Hematopoietic multipotent progenitor cell treated with erythropoietin and hydrocortisone succinate and interleukin-3 and kit ligand, for 15 days (in vitro differentiated cells): ENCODE results near the gene MYO9B.
"Not testable (repeated sequence)": the region's sequence is repeated elsewhere in the genome, so short reads cannot be mapped to it uniquely, and the experiment has no call there.

Source experiments
- DNase-seq: peaks from one replicate; pipeline ENCODE4 v3.0.0-alpha.2; 2015; ENCODE audit warnings: low spot score

Gene MYO9B

DNA sequence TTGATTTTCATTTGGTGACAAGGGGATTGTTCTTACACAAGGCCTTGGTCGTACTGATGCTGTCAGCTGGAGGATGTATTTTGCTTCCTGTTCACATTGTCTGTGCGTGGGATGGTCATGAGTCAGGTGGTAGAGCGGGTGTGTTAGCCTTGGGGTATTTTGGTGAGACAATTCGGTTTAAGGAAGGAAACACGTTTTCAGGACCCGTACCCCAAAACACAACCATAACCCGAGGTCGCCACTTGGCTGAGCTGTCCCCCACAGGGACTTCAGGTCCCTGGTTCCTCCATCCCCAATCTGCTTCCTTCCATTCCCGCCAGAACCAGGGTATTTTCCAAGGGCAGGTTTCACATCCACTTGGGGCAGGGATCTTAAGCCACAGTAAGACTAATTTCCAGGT lies 15.0 kb downstream of the MYO9B start:
- no peak for DNase-seq

- DNase-seq = no peak
Observed at GRCh38 chr19:17091758-17092333, 16.3 kb downstream of the MYO9B start.

DNA sequence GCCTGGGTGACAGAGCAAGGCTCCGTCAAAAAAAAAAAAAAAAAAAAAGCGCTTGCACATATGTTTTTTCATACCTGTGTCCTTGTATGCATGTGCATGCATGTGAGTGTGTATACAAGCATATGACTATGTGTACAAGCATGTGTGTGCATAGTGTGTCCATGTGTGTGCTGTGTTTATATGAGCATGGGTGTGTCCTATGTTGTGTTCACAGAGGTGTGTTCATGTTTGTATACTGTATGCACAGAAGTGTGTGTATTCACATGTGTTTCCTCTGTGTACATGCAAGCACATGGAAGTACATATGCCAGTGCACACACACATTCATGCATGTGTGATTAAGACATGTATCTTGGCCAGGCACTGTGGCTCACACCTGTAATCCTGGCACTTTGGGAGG lies 17.1 kb downstream of the MYO9B start:
- no peak for DNase-seq

DNA sequence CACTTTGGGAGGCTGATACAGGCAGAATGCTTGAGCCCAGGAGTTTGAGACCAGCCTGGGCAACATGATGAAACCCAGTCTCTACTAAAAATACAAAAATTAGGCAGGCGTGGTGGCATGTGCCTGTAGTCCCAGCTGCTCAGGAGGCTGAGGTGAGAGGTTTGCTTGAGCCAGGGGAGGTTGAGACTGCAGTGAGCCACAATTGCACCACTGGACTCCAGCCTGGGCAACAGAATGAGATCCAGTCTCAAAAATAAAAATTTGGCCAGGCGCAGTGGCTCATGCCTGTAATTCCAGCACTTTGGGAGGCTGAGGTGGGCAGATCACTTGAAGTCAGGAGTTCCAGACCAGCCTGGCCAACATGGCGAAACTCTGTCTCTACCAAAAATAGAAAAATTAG lies 19.1 kb downstream of the MYO9B start:
- not testable (repeated sequence) for DNase-seq

DNA sequence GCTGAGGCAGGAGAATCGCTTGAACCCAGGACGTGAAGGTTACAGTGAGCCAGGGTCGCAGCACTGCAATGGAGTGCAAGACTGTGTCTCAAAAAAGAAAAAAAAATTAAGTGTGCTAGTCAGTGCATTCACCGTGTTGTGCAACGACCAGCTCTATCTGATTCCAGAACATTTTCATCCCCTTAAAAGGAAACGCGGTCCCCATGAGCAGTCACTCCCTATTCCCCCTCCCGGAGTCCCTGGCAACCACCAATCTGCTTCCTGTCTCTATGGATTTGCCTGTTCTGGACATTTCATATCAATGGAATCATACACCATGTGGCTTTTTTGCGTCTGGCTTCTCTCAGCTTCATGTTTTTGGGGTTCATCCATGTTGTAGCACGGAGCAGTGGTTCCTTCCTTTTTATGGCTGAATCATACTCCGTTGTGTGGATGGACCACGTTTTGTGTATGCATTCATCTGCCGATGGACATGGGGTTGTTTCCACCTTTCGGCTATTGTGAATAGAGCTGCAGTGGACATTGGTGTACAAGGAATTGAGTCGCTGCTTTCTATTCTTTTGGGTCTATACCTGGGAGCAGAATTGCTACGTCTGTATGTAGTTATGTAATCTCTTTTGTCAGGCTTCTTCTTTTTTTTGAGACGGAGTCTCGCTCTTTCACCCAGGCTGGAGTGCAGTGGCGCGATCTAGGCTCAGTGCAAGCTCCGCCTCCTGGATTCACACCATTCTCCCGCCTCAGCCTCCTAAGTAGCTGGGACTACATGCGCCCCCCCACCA lies 19.8 kb downstream of the MYO9B start:
- no peak for DNase-seq

GRCh38 chr19:17097593-17098126 lies 22.1 kb downstream of the MYO9B start:
- peak; percentile 37 for DNase-seq

- no peak for DNase-seq
Observed at GRCh38 chr19:17098326-17098725, 22.7 kb downstream of the MYO9B start.

DNA sequence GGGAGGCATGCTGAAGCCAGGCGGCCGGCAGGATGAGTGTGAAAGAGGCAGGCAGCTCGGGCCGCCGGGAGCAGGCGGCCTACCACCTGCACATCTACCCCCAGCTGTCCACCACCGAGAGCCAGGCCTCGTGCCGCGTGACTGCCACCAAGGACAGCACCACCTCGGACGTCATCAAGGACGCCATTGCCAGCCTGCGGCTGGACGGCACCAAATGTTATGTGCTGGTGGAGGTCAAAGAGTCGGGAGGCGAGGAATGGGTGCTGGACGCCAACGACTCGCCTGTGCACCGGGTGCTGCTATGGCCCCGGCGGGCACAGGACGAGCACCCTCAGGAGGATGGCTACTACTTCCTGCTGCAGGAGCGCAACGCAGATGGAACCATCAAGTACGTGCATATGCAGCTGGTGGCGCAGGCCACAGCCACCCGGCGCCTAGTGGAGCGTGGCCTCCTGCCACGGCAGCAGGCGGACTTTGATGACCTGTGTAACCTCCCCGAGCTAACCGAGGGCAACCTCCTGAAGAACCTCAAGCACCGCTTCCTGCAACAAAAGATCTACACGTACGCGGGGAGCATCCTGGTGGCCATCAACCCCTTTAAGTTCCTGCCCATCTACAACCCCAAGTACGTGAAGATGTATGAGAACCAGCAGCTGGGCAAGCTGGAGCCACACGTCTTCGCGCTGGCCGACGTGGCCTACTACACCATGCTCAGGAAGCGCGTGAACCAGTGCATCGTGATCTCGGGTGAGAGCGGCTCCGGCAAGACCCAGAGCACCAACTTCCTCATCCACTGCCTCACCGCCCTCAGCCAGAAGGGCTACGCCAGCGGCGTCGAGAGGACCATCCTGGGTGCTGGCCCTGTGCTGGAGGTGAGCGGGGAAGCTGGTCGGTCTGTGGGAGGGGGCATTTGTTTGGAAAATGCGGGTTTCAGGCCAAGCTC lies 26.4 kb downstream of the MYO9B start:
- DNase-seq = no peak

DNA sequence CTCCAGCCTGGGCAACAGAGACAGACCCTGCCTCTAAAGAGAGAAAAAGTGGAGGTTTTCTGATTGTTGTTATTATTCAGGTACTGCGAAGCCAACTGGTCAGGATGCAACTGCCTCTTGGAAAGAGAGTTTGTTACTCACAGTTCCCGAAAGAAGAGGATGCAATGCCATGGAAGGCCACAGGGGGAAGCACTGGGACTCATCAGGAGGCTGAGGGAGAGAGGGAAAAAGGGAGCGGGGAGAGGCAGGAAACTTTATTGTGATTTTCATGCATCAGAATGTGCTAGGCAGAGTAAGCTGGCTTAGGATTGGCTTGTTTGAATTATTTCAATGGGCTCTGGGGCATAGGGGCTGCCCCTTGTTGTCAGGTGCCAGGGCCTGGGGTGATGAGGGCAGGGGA lies 27.6 kb downstream of the MYO9B start:
- peak; percentile 11 for DNase-seq

DNA sequence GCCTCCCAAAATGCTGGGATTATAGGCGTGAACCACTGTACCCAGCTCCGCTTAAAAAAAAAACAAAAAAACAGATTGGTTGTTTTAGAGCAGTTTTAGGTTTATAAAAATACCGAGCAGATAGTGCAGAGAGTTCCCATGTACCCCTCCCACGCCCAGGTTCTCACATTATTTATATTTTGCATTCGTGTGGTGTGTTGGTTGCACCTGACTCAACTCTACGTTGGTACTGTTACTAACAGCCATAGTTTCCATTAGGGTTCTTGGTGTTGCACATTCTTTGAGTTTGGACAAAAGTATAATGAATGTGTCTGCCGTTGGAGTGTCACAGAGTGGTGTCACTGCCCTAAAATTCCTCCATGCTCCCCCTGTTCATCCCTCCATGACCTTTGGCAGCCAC lies 29.1 kb downstream of the MYO9B start:
- DNase-seq = no peak

- DNase-seq = no peak
Observed at GRCh38 chr19:17105556-17105955, 30.0 kb downstream of the MYO9B start.

GRCh38 chr19:17106964-17107363 lies 31.4 kb downstream of the MYO9B start:
- DNase-seq = not testable (repeated sequence)

DNA sequence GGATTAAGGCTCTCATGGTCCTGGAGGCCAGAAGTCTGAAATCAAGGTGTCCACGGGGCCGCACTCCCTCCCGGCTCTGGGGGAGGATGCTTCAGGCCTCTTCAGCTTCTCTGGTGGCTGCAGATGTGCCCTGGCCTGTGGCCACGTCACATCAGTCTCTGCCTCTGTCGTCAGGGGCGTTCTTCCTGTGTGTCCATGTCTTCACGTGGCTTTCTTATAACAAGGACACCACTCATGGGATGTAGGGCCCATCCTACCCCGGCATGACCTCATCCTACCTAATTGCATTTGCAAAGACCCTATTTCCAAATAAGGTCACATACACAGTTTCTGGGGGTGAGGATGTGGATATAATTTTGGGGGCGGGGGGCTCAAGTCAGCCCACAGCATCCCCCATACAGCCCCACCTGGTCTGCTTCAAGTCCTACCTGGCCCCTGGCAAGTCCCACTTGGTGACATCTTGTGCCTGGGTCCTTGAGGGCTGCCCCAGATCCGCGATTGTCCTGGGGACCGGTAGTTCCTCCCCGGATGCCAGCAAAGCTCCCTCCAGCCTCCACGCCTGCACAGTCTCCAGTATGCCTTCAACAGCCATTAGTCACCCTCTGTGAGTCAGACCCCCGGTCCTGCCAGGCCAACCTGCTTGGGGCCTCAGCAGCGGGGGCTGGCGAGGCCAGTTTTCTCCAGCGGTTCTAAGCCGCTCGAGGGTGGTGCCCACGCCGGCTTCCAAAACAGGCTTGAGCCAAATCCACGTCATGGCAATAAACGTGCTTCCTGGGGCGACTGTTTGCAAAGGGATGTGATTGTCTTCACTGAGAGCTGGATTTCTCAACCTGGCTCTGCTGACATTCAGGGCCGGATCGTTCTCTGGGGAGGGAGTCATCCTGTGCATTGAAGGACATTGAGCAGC lies 32.2 kb downstream of the MYO9B start:
- no peak for DNase-seq

DNA sequence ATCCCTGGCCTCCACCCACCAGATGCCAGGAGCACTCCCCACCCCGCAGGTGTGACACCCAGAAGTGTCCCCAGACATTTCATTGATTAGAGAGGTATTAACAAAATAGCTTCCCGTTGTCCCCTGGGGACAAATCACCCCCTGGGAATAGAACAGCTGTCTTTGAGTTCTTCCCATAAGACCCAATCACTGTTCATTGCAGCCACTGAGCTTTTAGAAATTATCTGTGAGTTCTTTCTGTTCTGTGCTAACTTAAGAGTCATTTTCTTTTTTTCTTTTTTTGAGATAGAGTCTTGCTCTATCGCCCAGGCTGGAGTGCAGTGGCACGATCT lies 32.8 kb downstream of the MYO9B start:
- DNase-seq = no peak

DNA sequence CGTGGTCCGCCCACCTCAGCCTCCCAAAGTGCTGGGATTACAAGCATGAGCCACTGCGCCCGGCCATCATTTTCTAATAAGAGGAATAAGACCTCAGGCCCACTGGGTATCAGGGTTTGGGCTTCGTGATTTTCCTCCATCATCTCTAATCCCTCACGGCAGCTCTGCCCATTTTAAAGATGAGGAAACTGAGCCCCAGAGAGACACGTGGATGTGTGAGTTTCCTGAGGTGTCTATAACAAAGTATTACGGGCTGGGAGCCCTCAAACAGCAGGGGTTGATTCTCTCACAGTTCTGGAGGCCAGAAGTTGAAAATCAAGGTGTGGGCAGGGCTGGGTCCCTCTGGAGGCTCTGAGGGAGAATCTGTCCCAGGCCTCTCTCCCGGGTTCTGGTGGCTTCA lies 33.7 kb downstream of the MYO9B start:
- no peak for DNase-seq

- DNase-seq = no peak
Observed at GRCh38 chr19:17109962-17110598, 34.5 kb downstream of the MYO9B start.

GRCh38 chr19:17110599-17110966 lies 35.0 kb downstream of the MYO9B start:
- DNase-seq = no peak

- no peak for DNase-seq
Observed at GRCh38 chr19:17111766-17112165, 36.2 kb downstream of the MYO9B start.

DNA sequence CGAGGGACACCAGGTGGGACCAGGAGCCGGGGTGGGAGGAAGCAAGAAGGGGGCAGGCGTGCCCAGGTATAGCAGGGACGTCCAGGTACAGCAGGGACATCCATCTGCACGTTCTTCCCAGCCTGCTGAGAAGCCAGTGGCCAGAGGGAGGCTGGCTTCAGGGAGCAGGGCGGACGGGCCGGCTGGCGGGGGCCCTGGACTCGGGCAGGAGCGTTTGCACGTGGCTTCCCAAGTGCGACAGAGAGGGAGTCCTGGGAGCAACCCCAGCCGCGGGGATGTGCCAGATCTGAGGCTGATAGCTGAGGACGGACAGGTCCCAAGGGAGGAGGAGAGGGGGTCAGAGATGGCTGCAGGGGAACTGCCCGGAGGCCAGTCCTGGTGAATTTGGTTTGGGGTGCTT lies 36.7 kb downstream of the MYO9B start:
- DNase-seq = no peak

DNA sequence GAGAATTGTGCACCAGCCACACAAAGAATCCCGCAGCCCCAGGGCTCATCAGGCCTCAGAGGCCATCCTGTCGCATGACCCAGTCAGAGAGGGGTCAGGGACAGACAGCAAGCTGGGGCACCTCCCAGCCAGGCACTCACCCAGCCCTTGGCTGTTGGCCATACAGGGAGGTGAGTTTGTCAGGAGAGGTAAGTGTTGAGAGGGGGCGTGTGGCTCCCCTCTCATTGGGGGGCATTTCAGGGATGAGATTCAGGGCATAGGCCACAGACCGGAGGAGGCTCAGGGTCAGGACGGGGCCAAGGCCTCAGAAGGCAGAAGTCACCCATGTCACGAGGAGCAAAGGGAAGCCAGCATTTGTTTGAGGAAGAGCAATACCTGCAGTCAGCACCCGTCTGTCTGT lies 37.1 kb downstream of the MYO9B start:
- DNase-seq = no peak

- DNase-seq = no peak
Observed at GRCh38 chr19:17113127-17113785, 37.7 kb downstream of the MYO9B start.
